Stimulated activated CD8-positive, alpha-beta memory T cell treated with anti-CD3 and anti-CD28 coated beads, Interleukin-4, amount 100 ng/mL, for 4 hours (primary cell): Measurements from ENCODE around the gene RELL2.

ENCODE experiments used
- DNase-seq, 2 donors: peaks; one replicate each; pipeline ENCODE4 v3.0.0-alpha.2; 2020; ENCODE audit warnings: low read depth in 2 of 2, low spot score in 1 of 2

The RELL2 gene

DNA sequence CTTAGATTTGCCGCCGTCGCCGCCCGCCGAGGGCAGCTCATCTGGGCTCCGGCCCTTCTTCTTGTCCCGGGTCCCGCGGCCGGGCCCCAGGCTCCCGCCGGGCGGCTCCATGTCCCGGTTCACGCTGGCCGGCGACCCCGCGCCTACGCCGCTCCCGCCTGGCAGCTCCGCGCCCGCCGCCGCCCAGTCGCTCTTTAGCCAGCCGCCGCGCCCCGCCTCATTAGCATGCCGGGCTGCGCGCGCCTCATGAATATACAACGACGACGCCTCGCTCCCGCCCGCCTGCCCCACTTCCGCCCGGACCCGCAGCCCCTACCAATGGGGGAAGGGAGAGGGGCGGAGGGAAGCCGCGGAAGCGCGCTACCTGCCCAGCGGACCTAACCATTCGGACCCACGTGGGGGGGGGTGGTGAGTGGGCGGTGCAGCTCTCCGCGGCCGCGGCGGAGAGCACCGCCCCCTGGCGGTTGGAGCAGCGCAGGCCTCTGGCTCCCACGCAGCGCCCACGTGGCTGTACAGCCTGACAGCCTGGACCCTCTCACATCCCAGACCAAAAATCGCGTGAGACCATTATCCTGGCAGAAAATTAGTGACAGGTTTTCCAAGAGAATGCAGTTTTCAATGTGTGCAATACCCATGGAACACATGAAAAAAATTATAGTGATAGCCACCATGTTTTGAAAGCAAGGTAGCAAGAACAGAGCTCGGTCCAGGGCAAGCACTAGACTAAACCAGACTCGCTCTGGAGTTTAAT, 17.8 kb upstream of the RELL2 start, which contains the start of gene DIAPH1:
TSS of gene DIAPH1 (minus strand) at position 197 of the 751 bp plus-strand sequence. CDS start at position 111, 86 bp downstream.
- peak; percentile 96 to 99 for DNase-seq

DNA sequence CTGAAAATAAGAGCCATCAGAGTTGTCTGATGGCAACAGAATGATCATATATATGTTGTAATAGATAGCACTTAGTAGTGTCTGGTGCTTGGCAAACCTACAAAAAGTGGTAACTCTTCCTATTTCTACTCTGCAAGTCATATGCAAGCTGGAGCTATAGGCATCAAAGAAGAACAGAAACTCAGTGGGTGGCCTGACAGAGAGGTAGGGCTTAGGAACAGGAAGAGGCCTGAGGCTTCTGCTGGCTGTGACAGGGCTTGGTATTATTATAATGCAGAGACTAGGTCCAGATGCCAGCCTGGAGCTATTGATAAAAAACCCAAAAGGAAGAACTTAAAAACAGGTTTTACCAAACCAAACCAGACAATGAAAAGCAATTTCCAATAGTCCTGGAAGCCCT, 13.6 kb upstream of the RELL2 start:
- DNase-seq, result no peak

DNA sequence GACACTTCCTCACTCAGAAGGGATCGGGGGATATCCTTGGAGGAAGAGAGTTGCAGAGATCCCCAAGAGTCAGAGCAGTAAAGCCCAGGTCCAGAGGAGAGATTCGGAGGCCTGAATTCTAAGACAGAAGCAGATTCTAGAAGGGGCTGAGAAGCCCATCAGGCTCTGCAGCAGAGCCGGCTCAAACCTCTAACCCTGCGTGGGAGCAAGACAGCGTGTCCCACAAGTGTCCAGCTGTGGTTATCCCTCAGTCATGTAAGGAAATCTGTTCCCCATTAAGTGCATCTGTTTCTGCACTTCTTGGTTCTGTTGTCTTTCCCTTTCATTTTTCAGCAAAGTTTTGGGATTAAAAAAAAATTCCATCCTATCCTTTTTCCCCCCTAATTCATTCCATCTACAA, 13.2 kb upstream of the RELL2 start:
- no peak for DNase-seq

DNA sequence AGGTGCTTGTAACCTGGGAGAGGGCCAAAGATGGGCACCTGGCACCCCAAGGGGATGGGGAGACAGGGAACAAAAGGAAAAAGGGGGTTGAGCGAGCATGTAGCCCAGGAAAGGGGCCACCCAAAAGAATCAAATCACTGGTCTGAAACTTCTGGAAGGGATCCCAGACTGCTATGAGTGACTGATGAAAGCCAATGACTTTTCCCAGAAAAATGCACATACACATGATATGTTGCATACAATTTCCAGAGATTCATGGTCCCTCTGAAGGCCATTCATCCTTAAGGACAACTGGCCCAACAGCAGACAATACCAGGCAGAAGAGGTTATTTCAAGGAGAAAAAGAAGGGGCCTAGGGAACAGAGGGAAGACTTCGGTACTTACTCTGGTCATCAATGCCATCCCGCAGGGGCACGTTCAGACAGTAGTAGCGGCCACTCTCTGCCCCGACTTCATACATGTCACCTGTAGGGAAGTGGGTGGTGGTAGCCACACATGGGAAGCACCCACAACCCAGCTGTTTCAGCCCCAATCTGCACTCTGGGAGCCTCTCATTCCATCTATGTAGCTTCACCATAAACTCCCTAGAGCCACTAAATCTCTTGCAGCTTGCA, 8.5 kb upstream of the RELL2 start:
- no peak for DNase-seq

DNA sequence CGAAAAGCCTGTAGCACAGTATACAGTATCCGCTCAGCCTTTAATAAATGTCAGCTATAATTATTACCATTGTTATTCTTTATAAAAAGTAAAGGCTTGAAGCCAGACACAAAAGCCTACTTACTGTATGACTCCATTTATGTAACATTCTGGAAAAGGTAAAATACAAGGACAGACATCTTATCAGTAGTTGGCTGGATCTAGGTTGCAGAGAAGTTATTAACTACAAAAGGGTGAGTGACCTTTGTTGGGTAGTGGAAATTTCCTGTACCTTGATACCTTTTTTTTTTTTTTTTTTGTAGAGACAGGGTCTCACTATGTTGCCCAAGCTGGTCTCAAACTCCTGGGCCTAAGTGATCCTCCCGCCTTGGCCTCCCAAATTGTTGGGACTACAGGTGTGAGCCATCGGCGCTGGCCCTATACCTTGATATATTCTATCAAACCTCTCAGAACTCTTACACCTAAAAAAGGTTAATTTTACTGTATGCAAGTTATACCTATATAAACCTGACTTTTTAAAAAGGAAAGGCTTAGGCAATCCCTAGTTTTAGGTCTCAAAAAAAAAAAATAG, 6.1 kb upstream of the RELL2 start:
- DNase-seq, result no peak

DNA sequence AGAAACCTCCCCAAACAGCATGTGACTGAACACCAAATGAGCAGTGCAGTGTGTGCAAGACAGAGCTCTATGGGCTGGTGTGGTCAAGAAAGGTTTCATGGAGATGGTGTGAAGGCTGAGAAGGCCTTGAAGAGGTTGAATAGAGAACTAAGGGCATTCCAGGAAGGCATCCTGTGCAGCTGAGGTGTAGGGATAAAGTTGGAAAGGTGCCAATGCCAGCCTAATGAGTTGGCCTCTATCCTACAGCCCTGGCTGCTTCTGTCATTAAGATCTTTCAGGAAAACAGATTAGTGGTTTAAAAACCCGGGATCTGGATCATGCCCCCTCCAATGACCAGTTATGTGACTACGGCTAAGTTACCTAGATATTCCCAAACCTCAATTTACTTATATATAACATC, 4.1 kb upstream of the RELL2 start:
- no peak for DNase-seq

DNA sequence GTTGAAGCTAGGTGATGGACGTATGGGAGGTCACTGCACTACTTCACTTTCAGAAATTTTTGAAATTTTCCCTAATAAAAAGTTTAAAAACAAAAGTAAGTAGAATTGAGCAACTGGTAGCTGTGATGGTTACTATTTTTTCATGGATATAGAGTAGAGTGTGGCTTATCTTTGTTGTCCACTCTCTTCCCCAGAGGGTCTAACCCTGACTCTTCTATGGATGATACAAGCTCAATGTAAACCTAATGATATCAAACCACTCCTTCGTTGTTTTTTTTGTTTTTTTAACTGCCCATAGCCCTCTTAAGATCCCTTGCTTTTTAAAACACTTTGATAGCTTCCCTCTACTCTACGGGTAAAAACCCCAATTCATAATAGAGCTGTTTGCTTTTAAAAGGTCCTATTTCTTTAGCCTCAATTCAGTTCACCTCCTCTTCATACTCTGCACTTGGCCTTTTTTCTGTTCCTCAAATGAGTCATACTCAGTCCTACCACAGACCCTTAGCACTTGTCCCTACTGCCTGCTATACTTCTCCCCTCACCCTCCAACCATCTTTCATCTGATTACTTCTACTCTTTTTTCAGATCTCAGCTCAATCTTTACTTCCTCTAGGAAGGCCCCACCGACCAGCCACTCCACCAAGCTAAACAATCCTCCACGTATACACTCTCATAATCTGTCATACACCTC, 2.8 kb upstream of the RELL2 start:
- DNase-seq, result no peak

DNA sequence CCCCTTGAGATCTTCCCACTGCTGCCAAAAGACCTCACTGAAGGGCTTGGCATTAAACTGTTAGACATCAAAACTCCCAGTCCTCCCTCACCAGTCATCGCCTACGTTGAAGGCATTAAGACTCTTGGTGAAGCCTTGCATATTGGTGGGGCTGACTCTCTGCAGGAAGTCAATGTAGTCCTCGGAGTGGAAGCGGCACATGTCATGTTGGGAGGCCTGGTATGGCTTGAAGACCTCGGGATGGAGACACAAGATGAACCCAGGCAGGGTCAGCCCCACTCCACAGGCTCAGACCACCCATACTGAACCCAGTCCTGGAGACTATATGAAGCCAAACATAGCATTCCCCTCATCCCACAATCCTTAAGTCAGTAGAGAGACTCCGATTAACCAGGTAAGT, 2.1 kb upstream of the RELL2 start:
- DNase-seq, result no peak

DNA sequence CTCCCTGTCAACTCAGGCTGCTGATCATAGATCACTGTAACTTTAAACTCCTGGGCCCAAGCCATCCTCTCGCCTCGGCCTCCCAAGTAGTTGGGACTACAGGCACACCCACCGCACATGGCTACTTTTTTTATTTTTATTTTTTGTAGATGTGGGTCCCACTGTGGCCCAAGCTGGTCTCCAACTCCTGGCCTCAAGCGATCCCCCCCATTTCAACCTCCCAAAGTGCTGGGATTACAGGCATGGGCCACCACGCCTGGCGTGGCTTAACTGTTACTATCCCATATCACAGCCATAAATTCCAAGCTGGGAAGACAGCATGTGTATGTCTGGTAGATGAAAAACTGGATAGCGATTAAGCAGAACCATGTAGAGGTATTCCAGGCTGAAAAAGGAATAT, 1.2 kb upstream of the RELL2 start:
- DNase-seq, result no peak

DNA sequence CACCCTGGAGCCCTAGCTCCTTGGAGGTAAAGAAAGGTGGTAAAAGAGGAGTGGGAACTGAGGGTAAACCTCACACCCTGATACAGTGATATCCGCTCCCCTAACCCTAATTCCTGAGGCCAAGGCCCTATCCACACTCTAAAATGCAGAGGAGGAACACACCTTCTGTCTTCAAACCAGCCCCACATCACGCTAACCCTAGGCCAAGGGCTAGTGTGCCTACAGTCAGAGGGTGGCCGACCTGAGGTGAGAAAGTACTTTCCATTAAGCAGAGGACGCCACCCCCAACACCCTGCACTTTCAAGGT, 738 bp upstream of the RELL2 start:
- no peak for DNase-seq

DNA sequence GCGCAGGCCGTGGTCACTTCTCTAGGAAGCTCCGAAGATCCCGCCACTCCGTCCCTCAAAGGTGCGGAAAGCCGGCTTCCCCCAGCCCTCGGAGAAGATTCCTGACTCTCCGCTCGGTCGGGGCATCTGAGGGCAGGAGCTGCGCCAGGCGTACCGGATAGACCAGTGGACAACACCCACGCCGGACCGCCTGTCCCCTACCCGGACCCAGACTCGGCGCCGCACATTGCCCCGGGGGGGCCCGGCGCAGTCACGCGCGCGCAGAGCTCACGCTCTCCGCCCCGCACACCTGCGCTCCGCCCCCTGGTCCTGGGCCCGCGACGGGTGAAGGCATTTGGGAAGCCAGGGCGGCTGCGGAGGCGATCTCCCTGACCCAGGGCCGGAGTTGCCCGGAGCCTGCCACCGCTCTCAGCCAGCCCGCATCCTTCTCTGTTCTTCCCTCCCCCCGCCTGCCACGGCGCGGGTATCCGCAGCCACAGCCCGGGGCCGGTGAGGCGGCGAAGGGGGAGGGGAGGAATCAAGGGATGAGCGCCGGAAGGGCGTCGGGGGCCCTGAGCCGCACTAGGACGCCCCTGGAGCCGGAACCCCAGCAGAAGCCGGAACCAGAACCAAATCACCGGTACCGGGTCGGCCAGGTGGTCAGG, 448 bp downstream of the RELL2 start:
- peak in 1 of 2 donors; percentile 17 for DNase-seq

DNA sequence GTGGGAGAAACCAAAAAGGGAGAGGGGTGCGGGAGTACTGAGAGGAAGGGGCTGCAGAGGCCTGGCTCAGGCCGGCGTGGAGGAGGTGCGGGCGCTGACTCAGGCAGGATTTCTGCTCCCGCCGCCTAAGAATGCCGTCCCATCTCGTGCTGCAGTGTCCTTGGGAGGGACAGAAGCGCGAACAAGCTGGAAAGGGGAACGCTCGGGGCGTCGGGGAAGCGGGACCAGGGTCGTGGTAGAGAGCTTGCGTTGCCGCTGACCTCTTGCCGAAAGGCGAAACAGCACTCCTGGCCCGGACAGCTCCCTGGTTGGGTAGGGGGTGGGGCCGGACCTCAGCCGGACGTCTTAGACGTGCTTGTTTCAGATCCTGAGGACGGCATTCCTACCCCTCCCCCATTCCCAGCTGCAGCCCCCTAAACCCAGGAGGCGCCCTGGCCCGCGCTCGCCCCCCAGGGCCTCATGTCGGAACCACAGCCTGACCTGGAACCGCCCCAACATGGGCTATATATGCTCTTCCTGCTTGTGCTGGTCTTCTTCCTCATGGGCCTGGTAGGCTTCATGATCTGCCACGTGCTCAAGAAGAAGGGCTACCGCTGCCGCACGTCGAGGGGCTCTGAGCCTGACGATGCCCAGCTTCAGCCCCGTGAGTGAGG, 1.1 kb downstream of the RELL2 start:
- peak in 1 of 2 donors; percentile 24 for DNase-seq

DNA sequence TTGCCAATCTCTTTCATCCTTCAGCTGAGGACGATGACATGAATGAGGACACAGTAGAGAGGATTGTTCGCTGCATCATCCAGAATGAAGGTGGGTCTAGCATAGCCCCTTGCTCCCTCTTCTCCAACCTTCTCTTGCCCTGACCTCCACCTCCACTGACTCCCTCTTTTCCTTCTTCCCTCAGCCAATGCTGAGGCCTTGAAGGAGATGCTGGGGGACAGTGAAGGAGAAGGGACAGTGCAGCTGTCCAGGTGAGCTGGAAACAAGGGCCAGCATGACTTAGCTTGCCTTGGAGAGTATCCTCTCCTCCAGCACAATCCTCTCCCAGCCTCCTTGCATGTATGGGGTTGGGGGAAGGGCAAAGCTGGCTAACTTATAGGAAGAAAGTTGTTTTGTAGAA, 2.0 kb downstream of the RELL2 start:
- no peak for DNase-seq

DNA sequence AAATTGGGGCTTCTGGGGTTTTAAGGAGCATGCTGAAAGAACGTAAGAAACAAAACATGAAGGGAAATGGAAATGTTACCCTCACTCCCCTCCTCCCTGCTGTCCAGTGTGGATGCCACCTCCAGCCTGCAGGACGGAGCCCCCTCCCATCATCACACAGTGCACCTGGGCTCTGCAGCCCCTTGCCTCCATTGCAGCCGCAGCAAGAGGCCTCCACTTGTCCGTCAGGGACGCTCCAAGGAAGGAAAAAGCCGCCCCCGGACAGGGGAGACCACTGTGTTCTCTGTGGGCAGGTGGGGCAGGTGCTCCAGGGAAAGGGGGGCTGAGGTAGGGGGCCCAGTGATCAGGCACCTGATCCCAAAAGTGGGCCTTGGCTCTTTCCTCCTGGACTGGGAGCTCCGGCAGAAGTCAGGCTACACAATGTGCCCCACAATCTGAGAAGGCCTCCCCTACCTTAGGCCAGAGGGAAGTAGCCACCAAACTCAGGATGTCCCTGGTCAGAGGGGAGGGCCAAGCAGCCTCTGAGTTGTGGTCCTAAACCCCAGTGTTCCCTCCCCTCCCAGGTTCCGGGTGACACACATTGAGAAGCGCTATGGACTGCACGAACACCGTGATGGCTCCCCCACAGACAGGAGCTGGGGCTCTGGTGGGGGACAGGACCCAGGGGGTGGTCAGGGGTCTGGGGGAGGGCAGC, 2.7 kb downstream of the RELL2 start:
- DNase-seq, result no peak

DNA sequence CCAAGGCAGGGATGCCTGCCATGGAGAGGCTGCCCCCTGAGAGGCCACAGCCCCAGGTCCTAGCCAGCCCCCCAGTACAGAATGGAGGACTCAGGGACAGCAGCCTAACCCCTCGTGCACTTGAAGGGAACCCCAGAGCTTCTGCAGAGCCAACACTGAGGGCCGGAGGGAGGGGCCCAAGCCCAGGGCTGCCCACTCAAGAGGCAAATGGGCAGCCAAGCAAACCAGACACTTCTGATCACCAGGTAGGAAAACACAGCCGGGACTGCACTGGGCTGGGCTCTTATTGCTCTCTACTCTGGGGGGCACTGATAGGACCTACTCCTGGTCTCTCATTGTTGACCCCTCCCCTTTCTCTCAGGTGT, 3.2 kb downstream of the RELL2 start:
- DNase-seq, result no peak

DNA sequence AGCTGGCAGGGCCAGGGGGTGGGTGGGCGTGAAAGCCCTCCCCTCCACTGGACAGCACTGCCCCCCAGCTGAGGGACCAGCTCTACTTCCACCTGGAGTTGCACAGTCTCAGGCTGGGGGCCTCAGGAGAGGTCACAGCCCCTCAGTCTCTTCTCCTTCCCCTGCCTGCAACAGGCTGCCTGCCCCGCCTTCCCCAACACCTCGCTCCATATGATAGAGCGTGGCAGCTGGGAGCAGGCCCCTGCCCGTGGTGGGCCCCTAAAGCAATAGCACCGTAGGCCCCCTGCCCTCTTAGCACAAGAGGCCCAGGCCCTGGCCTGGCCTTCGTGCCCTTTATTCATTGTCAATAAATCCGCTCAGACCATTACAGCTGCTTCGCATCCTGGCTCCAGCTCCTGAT, 3.9 kb downstream of the RELL2 start:
- no peak for DNase-seq

DNA sequence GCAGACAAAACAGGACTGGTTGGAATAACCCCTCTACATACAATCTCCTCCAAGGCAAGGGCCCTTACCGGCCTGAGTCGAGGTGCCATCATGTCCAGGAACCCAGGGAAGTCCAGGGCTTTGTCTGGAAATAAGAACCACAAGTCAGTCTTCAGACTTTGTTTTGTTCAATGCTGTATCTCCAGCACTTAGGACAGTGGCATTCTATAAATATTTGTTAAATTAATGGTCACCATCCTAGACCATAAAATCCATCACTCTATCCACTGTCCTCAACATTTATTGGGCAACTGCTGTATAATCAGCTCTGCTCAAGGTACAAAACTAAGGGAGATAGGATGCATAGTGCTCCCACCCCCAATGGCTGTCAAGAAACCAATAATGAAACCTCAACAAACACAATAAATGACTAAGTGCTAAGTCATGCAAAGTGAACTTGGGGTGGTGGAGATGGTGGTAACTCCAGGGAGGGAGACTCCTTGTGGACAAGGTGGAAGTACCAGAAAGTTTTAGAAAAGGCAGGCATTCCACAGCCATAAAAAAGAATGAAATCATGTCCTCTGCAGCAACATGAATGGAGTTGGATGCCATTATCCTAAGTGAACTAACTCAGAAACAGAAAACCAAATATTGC, 5.0 kb downstream of the RELL2 start:
- no peak for DNase-seq

DNA sequence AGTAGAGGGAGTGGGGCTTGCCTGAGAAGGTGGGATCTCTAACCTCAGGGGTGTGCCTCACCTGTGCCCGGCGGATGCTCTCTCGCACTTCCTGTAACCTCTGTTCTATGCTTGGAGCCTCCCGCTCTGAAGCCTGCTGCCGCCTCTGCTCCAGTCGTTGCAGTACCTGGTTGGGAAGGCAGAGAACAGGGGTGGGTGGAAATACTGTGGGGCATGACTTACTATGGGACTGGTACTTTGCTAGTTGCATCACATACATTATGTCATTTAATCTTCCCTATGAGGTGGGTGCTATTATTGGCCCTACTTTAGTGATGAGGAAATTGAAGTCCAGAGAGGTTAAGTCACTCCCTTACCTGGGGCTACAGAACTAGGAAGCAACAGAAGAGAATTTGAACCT, 9.2 kb downstream of the RELL2 start:
- DNase-seq, result no peak

DNA sequence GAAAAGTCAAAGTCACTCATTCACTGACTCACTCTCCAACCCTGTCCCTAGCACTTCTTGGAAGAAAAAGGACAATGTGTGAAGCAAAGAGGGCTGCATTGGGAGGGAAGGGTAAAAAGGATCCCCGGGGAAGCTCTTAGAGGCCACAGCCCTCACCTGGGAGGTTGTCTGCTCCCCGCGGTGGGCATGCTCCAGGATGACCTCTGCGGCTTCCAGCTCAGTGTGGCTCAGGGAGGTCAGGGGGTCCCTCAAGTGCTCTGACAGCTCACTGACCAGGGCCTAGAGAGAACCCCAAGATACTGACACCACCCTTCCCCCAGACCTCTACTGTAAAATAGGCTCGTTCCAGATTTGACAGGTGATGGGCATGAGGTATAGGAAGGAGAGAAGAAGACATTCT, 10.4 kb downstream of the RELL2 start:
- no peak for DNase-seq

DNA sequence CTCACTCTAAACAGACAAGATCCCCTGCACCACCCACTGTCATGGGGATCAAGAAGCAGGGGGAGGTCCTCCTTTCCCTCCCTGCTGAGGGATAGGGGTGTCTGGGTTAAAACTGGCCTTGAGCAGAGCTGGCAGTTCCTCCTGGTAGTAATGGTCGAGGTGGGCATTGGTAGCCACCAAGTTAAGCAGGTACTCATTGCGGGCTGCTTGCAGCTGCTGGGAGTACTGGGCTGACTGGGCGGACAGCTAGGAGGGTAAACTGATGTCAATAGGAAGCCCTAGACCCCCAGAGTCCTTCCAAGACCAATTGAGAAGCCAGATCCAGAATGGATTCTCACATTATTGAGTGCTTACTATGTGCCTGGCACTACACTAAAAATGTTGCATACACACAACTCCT, 11.1 kb downstream of the RELL2 start:
- DNase-seq, result no peak
